Amygdala (tissue), 56 donors: ENCODE measurements around the gene UBE2Z.
"Not testable (repeated sequence)": the region's sequence is repeated elsewhere in the genome, so short reads cannot be mapped to it uniquely, and the experiment has no call there.

ENCODE experiments used
- DNase-seq, 56 donors: peaks; one replicate each; lab custom pipeline; 2025; lab: John Stamatoyannopoulos, UW

The UBE2Z gene

GRCh38 chr17:48901241-48901640 is 7.0 kb upstream of the UBE2Z start:
- no peak for DNase-seq

- DNase-seq: no peak
Measured at GRCh38 chr17:48903401-48903800, 4.8 kb upstream of the UBE2Z start.

GRCh38 chr17:48904428-48904827 is 3.8 kb upstream of the UBE2Z start:
- no peak for DNase-seq

GRCh38 chr17:48905987-48906515 is 2.2 kb upstream of the UBE2Z start:
- no peak for DNase-seq

- no peak for DNase-seq
Measured at GRCh38 chr17:48907713-48908046, 527 bp upstream of the UBE2Z start.

GRCh38 chr17:48908853-48909394 is 717 bp downstream of the UBE2Z start:
- DNase-seq: peak in 41 of 56 donors; percentile 3 to 64 (median 33)

- DNase-seq: no peak
Measured at GRCh38 chr17:48909783-48910182, 1.6 kb downstream of the UBE2Z start.

GRCh38 chr17:48910370-48910769 is 2.2 kb downstream of the UBE2Z start:
- DNase-seq: peak in 21 of 56 donors; percentile 3 to 62 (median 22)

GRCh38 chr17:48912476-48912875 is 4.3 kb downstream of the UBE2Z start:
- no peak for DNase-seq

GRCh38 chr17:48915459-48916282 is 7.5 kb downstream of the UBE2Z start:
- peak in 1 of 56 donors; percentile 3 for DNase-seq

GRCh38 chr17:48925251-48925990 is 17.2 kb downstream of the UBE2Z start:
- DNase-seq: no peak

- DNase-seq: no peak
Measured at GRCh38 chr17:48925991-48926342, 17.8 kb downstream of the UBE2Z start.

GRCh38 chr17:48927978-48928745 is 20.0 kb downstream of the UBE2Z start:
- DNase-seq: no peak

GRCh38 chr17:48928876-48929811 is 20.9 kb downstream of the UBE2Z start:
- no peak for DNase-seq

- no peak for DNase-seq
Measured at GRCh38 chr17:48929812-48930165, 21.6 kb downstream of the UBE2Z start.

GRCh38 chr17:48930435-48930873 is 22.2 kb downstream of the UBE2Z start:
- DNase-seq: no peak

- no peak for DNase-seq
Measured at GRCh38 chr17:48933035-48933434, 24.8 kb downstream of the UBE2Z start.

GRCh38 chr17:48944515-48945260 is 36.5 kb downstream of the UBE2Z start, which contains the start of gene SNF8:
TSS of gene SNF8 (minus strand) at chr17:48944842. CDS start at chr17:48944734, 108 bp downstream.
- peak; percentile 25 to 93 (median 79) for DNase-seq

GRCh38 chr17:48945261-48945651 is 37.0 kb downstream of the UBE2Z start:
- not testable (repeated sequence) for DNase-seq
